ENCODE results near the gene NANOS3. TPM values are rescaled to one million over a fixed set of nuclear protein-coding genes. Genes with fewer than 3 reads are reported as not detected.

Gene NANOS3
- total and polyA plus RNA-seq, 2 donors from 2014 or later, result 0.35 TPM; not detected in 1

GRCh38 chr19:13892870-13893269, 15.9 kb downstream of the NANOS3 start:
- no peak overlapping the region for H3K27ac ChIP-seq (ENCODE audit: low read depth in 2 of 2, low read length in 2 of 2)
- H3K27me3 ChIP-seq (ENCODE audit: control insufficient read depth, insufficient read depth, low read length), result no peaks in the 10 kb centered on the region
- no peak overlapping the region for H3K9ac ChIP-seq (ENCODE audit: low read length in 3 of 3)
- H3K4me1 ChIP-seq (ENCODE audit: control insufficient read depth in 2 of 3, insufficient read depth in 2 of 3, low read depth in 1 of 3, low read length in 3 of 3), result no peaks in the 10 kb centered on the region
- TF ChIP-seq CTCF (IDR thresholded peaks at IDR 0.05; ENCODE audit: borderline replicate concordance, extremely low read depth, insufficient read depth), result no peak
- H3K4me3 ChIP-seq (ENCODE audit: low read length in 3 of 3), result no peak overlapping the region
- FAIRE-seq, result no peak
- DNase-seq, result no peak
- no peaks in the 10 kb centered on the region for H3K36me3 ChIP-seq (ENCODE audit: control insufficient read depth in 2 of 3, insufficient read depth in 3 of 3, low read length in 3 of 3)
- intact Hi-C loops (cut with DNase I), result no loop called here
- no peaks in the 10 kb centered on the region for H3K9me3 ChIP-seq (ENCODE audit: control insufficient read depth in 2 of 3, insufficient read depth in 1 of 3, low read length in 3 of 3)

- Histone ChIP-seq H3K4me1 (ENCODE audit: control insufficient read depth in 2 of 3, insufficient read depth in 2 of 3, low read depth in 1 of 3, low read length in 3 of 3) (no peaks in the 10 kb centered on the region), H3K27ac (ENCODE audit: low read depth in 2 of 2, low read length in 2 of 2) (no peak overlapping the region), H3K36me3 (ENCODE audit: control insufficient read depth in 2 of 3, insufficient read depth in 3 of 3, low read length in 3 of 3) (no peaks in the 10 kb centered on the region), H3K27me3 (ENCODE audit: control insufficient read depth, insufficient read depth, low read length) (no peaks in the 10 kb centered on the region), H3K9me3 (ENCODE audit: control insufficient read depth in 2 of 3, insufficient read depth in 1 of 3, low read length in 3 of 3) (no peaks in the 10 kb centered on the region), H3K9ac (ENCODE audit: low read length in 3 of 3) (no peak overlapping the region), H3K4me3 (ENCODE audit: low read length in 3 of 3) (no peak overlapping the region)
- DNase-seq (no peak), FAIRE-seq (no peak)
- intact Hi-C loops (cut with DNase I), result no loop called here
- no peak for TF ChIP-seq CTCF (IDR thresholded peaks at IDR 0.05; ENCODE audit: borderline replicate concordance, extremely low read depth, insufficient read depth)
These were observed 17.6 kb downstream of the NANOS3 start for GRCh38 chr19:13894552-13894951.

- no peak for DNase-seq
- TF ChIP-seq CTCF (IDR thresholded peaks at IDR 0.05; ENCODE audit: borderline replicate concordance, extremely low read depth, insufficient read depth), result no peak
- Histone ChIP-seq H3K27me3 (ENCODE audit: control insufficient read depth, insufficient read depth, low read length) (no peaks in the 10 kb centered on the region), H3K9me3 (ENCODE audit: control insufficient read depth in 2 of 3, insufficient read depth in 1 of 3, low read length in 3 of 3) (no peaks in the 10 kb centered on the region), H3K4me3 (ENCODE audit: low read length in 3 of 3) (no peak overlapping the region), H3K36me3 (ENCODE audit: control insufficient read depth in 2 of 3, insufficient read depth in 3 of 3, low read length in 3 of 3) (no peaks in the 10 kb centered on the region), H3K4me1 (ENCODE audit: control insufficient read depth in 2 of 3, insufficient read depth in 2 of 3, low read depth in 1 of 3, low read length in 3 of 3) (no peaks in the 10 kb centered on the region), H3K9ac (ENCODE audit: low read length in 3 of 3) (no peak overlapping the region), H3K27ac (ENCODE audit: low read depth in 2 of 2, low read length in 2 of 2) (no peak overlapping the region)
- peak; percentile 95 for FAIRE-seq
- intact Hi-C loops (cut with DNase I), result no loop called here
These were observed 19.3 kb downstream of the NANOS3 start for GRCh38 chr19:13896227-13896626.

- no peak for TF ChIP-seq CTCF (IDR thresholded peaks at IDR 0.05; ENCODE audit: borderline replicate concordance, extremely low read depth, insufficient read depth)
- H3K27ac ChIP-seq (ENCODE audit: low read depth in 2 of 2, low read length in 2 of 2), result no peak overlapping the region
- FAIRE-seq, result no peak
- no peak for DNase-seq
- no peaks in the 10 kb centered on the region for H3K9me3 ChIP-seq (ENCODE audit: control insufficient read depth in 2 of 3, insufficient read depth in 1 of 3, low read length in 3 of 3)
- H3K4me3 ChIP-seq (ENCODE audit: low read length in 3 of 3), result no peak overlapping the region
- no peaks in the 10 kb centered on the region for H3K4me1 ChIP-seq (ENCODE audit: control insufficient read depth in 2 of 3, insufficient read depth in 2 of 3, low read depth in 1 of 3, low read length in 3 of 3)
- H3K36me3 ChIP-seq (ENCODE audit: control insufficient read depth in 2 of 3, insufficient read depth in 3 of 3, low read length in 3 of 3), result no peaks in the 10 kb centered on the region
- no peaks in the 10 kb centered on the region for H3K27me3 ChIP-seq (ENCODE audit: control insufficient read depth, insufficient read depth, low read length)
- H3K9ac ChIP-seq (ENCODE audit: low read length in 3 of 3), result no peak overlapping the region
- intact Hi-C loops (cut with DNase I), result no loop called here
These were observed 22.5 kb downstream of the NANOS3 start for GRCh38 chr19:13899393-13899792.
